CD4-positive, alpha-beta T cell treated with Interleukin-2 at 100 ng/mL for 4 hours (primary cell): ENCODE measurements around the gene SLC22A2.

Experiments used
- DNase-seq: peaks from one replicate; pipeline ENCODE4 v3.0.0-alpha.2; 2020; ENCODE audit warnings: low spot score

Gene SLC22A2

DNA sequence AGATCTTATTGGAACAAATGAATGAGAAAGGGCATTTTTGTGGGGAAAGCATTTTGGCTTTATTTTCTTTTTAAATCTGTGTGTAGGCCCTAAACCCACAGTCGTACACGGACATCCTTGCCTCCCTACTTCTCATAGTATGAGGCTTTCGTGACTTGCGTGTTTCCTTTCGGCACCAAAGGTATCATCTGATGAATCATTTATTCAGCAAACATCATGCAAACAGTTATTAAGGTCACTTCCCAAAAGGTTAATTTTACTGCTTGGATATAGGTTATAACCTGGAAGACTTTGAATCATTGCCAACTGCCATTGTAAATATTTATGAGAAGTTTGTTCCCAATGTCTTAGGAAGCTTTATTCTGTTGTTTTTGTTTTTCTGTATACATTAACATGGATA, 15.1 kb upstream of the SLC22A2 start:
- DNase-seq: no peak

DNA sequence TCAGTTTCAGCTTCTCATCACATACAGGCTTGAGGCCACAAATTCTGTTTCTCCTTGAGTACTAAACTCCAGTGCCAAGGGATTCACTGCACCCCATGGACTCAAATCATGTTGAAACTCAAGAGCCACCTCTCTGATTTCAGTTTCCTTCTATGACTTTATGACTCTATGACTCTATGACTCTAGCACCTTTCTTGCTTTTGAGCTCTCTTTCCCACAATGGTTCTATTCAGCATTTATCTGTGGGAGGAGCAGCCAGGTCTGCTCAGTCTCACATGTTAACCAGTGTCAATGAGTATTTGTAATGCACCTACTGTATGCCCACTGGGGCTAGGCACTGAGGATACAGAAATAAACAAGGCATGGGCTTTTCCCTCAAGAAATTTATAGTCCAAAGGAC, 14.6 kb upstream of the SLC22A2 start:
- no peak for DNase-seq

GRCh38 chr6:160272707-160273106, 14.1 kb upstream of the SLC22A2 start:
- DNase-seq: no peak

DNA sequence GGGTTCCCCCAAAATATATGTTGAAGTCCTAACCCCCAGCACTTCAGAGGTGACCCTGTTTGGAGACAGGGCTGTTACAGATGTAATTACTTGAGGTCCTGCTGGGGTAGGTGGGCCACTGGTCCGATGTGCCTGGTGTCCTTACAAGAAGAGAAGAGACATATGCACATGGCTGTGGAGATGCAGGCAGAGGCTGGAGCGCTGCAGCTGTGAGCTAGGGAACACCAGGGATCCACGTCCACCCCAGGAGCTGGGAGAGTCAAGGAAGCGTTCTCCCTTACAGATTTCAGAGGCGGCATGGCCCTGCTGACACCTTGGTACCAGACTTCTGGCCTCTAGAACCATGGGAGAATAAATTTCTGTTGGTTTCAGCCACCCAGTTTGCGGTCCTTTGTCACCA, 11.7 kb upstream of the SLC22A2 start:
- no peak for DNase-seq

- no peak for DNase-seq
These were observed 11.2 kb upstream of the SLC22A2 start for GRCh38 chr6:160269771-160270170.

DNA sequence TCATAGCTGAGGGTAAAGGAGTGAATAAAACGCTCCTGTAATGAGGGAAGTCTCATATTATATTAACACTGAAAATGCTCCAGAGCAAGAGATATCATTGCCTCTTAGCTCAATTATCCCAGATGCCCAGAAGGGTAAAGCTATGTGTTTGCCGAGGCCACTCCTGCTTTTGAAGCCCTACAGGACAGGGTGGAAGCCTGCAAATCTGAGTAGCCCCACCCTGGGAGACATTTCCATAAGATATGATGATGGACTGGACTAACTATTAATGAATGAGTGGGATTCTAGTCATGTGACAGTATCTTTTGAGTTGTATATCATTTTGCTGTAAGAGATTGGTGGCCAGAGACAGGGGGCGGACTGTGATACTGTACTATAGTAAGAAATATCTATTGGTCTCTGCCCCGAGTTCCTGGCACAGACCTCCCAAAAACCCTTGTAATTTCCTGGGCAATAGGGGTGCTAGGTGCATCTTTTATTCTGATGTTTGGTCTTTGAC, 10.5 kb upstream of the SLC22A2 start:
- no peak for DNase-seq

GRCh38 chr6:160267102-160267501, 8.5 kb upstream of the SLC22A2 start:
- DNase-seq: no peak

DNA sequence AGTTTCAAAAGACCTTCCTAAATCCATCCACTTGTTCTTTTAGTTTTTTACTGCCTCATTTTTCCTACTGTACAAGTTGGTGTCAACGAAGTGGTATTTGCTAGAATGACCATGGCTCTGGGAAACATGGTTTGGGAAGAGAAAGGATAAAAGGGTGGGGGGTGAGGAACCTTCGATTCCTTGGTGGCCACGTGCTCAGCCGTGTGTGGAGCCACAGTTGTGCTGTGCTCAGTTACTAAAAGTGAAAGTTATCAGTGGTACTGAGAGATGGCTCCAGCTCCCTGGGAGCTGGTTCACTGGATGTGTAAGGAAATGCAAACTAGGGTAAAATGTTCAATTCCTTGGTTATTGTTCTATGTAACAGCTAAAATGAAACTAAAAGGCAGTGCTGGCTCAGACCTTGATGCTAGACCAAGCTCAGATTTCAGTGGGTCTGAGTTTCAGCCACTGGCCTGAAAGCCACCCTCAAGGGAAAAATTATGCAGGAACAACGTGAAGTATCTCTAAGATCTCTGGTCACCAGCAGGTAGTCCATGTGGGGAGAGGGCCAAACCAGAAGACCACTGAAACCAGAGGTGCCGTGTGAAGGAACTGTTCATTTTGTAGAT, 7.4 kb upstream of the SLC22A2 start:
- no peak for DNase-seq

DNA sequence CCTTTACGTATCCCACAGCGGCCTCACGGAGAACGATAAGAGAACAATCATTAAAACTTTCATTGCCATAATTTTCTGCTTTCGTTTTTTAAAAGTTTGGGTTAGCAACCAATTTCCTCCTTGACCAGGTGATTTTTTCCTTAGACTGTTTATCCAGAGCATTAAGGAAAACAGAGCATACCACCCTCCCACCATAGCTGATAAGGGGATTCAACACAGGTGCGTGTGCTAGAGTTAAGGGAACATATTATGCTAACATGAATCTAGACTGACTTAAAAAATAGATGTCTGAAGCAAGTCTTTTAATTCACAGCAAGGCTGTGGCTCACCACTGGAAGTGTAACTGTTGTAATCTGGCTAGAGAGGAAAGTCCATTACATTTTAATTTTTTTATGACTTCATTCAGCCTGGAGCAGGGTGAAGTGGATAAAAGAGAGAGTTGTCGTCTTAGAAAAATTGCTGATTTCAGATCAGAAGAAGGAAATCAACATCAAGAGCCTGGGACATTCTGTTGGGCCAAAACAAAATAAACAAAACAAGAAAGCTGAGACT, 5.5 kb upstream of the SLC22A2 start:
- DNase-seq: no peak

GRCh38 chr6:160263196-160263939, 4.7 kb upstream of the SLC22A2 start:
- no peak for DNase-seq

- DNase-seq: no peak
These were observed 3.5 kb upstream of the SLC22A2 start for GRCh38 chr6:160261991-160262680.

DNA sequence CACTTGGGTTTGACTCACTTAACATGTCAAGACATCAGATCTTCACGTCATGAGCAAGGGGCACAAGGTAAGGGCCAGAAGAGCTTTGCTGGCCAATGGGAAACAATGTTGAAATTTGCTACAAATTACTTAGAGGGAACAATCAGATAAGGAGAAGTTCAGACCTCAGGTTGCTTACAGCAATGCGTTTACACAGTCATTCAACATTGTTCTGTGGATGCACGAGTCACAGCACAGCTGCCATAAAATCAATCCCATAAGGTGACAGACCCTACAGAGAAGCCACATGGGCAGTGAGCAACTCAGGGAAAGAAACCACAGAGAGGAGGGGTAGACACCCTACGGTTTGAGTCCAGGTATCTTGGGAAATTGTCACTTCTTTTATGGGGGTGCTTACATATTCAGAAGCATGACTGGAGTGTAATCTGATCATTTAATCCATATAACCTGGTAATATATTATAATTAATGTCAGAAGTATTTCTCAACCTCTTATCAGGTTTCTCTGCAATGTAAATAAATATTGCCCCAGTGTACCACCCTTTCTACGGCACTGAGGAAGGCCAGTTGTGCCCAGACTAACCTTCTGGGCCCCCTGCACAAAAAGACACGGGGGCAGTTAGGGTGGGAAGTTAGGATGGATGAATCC, 2.3 kb upstream of the SLC22A2 start:
- no peak for DNase-seq

- DNase-seq: no peak
These were observed 1.7 kb upstream of the SLC22A2 start for GRCh38 chr6:160260367-160260766.

DNA sequence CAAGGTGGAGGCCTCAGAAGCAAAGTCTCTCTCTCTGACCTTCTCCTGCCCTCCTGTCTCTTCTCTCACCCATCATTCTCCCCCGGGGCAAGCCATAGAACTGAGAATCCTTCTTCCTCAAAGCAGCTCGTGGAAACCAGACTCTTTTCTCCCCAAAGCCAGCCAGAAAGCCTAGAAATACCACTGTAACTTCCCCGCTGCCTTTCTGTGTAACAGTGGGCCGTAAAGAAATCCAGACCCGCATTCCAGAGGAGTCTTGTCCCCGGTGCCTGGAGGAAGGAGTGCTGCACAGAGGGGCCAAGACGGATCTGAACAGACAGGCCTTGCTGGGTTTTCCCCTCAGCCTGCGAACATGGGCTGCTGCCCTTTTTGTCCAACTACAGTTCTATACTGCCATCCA, 977 bp upstream of the SLC22A2 start:
- no peak for DNase-seq

DNA sequence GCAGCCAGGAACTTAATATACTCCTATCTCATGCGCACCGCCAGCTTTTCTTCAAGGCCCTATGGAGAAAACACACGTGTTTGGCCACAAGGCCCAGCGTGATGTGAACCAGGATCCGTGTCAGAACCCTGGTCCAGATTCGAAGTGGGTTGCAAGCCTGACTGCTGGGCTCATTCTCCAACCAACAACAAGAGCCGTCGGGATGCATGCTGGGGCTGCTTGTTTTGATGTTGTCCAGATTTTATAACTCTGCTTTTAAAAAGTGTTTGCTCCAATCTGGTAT, 463 bp upstream of the SLC22A2 start:
- DNase-seq: no peak

DNA sequence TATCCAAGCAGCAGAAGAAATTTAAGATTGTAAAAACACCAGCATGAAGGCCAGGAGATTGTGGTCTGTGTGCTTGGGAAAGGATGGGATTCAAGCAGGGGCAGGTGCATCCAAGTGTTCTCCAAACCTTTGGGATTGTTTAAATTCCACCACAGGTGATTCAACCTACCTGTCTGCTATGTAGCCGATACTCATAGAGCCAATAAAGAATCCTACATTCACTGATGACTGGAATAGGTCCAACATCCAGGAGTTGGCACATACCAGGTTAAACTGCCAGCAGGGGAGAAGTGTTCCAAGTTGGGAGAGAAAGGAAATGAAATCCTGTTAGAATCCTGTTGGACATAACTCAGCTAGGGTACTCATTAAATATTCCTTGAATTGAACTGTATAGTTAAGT, 2.2 kb downstream of the SLC22A2 start:
- no peak for DNase-seq

- no peak for DNase-seq
These were observed 3.9 kb downstream of the SLC22A2 start for GRCh38 chr6:160254467-160255312.

DNA sequence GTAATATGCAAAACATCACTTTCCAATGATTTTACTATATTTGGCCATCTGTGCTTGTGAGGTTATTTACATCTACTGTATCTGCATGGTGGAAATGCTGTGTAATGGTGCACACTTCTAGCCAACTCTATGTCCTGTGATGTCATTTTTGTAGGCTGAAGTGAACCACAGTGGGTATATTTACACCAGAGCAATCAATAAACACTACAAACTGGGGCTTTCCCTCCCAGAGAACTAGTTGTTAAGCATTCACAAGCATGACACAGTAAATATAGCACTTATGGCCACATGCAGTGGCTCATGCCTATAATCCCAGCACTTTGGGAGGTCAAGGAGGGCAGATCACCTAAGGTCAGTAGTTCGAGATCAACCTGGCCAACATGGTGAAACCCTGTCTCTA, 4.9 kb downstream of the SLC22A2 start:
- DNase-seq: no peak

DNA sequence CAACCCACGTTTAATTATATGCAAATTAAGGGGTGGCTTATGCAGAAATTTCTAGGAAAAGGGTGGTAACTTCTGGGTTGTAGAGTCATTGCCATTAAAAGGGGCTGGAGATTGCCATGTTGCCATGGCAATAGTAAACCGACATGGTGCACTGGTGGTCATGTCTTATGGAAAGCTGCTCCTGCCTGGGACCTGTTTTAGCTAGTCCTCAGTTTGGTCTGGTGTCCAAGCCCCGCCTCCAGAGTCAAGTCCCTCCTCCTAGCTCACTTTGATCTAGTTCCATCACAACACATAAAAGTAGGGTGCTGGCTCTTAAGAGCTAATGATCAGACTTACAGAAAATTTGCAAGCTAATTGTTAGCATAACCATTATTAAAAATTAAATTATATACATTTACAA, 5.3 kb downstream of the SLC22A2 start:
- no peak for DNase-seq

DNA sequence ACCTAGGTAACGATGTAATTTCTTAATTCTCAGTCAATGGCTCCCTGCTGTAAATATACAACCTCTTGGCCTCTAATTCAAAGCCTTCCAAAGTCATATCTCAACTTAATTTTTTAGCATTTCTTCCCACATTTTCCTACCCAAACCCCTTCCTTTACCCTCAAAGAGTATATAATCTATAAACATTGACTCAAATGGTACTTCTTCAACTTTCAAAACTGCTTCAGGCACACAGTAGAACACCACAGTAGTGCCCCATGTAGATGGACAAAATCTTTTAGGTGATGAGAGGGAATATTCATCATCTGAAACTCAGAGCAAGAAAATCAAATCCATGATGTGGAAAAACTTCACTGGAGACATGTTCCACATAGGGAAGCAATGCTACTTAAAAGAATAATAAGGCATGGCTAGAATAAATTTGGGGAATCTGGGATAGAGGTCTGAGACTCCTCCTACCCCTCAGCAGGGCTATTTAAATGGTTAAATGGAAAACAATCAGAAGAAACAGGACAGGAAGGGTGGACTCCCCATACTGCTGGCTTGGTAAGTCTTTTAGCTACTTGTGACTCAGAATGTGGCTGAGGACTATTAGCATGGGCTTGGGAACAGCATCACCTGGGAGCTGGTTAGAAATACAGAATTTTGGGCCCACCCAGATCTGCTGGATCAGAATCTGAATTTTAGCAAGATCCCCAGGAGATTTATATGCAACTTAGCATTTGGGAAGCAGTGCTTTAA, 6.4 kb downstream of the SLC22A2 start:
- no peak for DNase-seq

- no peak for DNase-seq
These were observed 8.9 kb downstream of the SLC22A2 start for GRCh38 chr6:160249671-160250070.
